ENCODE measurements around the gene INTS3.

INTS3 gene

GRCh38 chr1:153752072-153752471 is 24.2 kb downstream of the INTS3 start:
- Histone ChIP-seq H3K4me2 (ENCODE audit: low read depth, low read length) (no peak overlapping the region), H3K4me3 (ENCODE audit: low read length) (no peak overlapping the region), H3K27ac (ENCODE audit: low read length) (no peak overlapping the region), H3K27me3 (replicated peaks; ENCODE audit: insufficient read depth, low read length) (no peaks in the 10 kb centered on the region), H3K4me1 (ENCODE audit: low read length) (no peaks in the 10 kb centered on the region), H4K20me1 (ENCODE audit: insufficient read depth, low read length) (no peaks in the 10 kb centered on the region), H3K9me3 (replicated peaks; ENCODE audit: insufficient read depth, low read length) (no peaks in the 10 kb centered on the region), H3F3A (ENCODE audit: insufficient read depth, low read length) (no peaks in the 10 kb centered on the region; the same call in 1 of the 2 replicates), H3K79me2 (ENCODE audit: low read length) (no peaks in the 10 kb centered on the region), H2AFZ (ENCODE audit: low read length) (no peak overlapping the region), H3K9ac (ENCODE audit: low read length) (no peak overlapping the region), H3K36me3 (replicated peaks; ENCODE audit: insufficient read depth, low read length) (peaks cover 10% of the 10 kb centered on the region; the same call in 1 of the 2 replicates), H3K9me2 (replicated peaks; ENCODE audit: insufficient read depth, low read length) (no peaks in the 10 kb centered on the region)
- DNase-seq: no peak
- TF ChIP-seq EZH2 (optimal IDR thresholded peaks at IDR 0.05; ENCODE audit: low read depth, low read length): no peak
- TF ChIP-seq EZH2phosphoT487 (IDR thresholded peaks at IDR 0.05; ENCODE audit: low read length): no peak
- TF ChIP-seq CTCF (IDR thresholded peaks at IDR 0.05; ENCODE audit: low read length): no peak

DNA sequence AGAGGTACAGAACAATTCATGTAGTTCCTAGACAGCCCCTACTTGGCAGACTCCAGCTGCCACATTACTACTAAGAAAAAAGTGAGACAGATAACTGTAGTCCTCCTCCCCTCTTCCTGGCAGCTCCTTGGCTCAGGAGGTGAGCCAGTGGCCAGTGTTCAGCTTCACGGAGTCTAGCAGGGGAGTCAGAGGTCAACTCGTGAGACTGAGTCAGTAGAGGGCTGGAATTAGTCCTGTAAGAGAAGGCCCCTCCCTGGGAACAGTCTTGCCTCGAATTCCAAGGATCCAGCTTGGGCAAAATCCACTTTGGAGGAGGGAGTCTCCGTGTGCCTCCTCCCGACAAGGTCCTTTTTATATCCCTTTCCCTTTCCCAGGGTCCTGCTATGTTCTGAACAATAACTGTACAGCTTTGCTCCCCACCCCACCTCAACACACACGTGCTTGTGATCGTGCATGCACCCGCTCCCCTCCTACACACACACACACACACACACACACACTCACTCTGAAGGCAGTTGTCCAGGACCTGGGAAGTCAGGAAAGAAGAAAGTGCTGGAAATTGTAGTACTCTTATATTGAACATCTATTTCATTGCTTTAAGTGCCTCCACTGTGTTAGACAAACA is 24.8 kb downstream of the INTS3 start:
- no peak for DNase-seq

GRCh38 chr1:153754266-153754665 is 26.4 kb downstream of the INTS3 start:
- H3K27ac ChIP-seq (ENCODE audit: low read length): no peak overlapping the region
- H3K9ac ChIP-seq (ENCODE audit: low read length): no peak overlapping the region
- H3F3A ChIP-seq (ENCODE audit: insufficient read depth, low read length): no peaks in the 10 kb centered on the region
- no peaks in the 10 kb centered on the region for H3K9me2 ChIP-seq (replicated peaks; ENCODE audit: insufficient read depth, low read length)
- no peak overlapping the region for H3K4me3 ChIP-seq (ENCODE audit: low read length)
- no peaks in the 10 kb centered on the region for H3K27me3 ChIP-seq (replicated peaks; ENCODE audit: insufficient read depth, low read length)
- H3K9me3 ChIP-seq (replicated peaks; ENCODE audit: insufficient read depth, low read length): no peaks in the 10 kb centered on the region
- DNase-seq: no peak
- H2AFZ ChIP-seq (ENCODE audit: low read length): no peak overlapping the region
- no peaks in the 10 kb centered on the region for H3K79me2 ChIP-seq (ENCODE audit: low read length)
- H4K20me1 ChIP-seq (ENCODE audit: insufficient read depth, low read length): no peaks in the 10 kb centered on the region
- H3K4me1 ChIP-seq (ENCODE audit: low read length): no peaks in the 10 kb centered on the region
- TF ChIP-seq EZH2phosphoT487 (IDR thresholded peaks at IDR 0.05; ENCODE audit: low read length) (no peak), CTCF (IDR thresholded peaks at IDR 0.05; ENCODE audit: low read length) (no peak)
- H3K4me2 ChIP-seq (ENCODE audit: low read depth, low read length): no peak overlapping the region
- peaks cover 10% of the 10 kb centered on the region; the same call in 1 of the 2 replicates for H3K36me3 ChIP-seq (replicated peaks; ENCODE audit: insufficient read depth, low read length)

More for the DNA sequence above, 24.8 kb downstream of the INTS3 start:
- TF ChIP-seq EZH2 (optimal IDR thresholded peaks at IDR 0.05; ENCODE audit: low read depth, low read length) (no peak), EZH2phosphoT487 (IDR thresholded peaks at IDR 0.05; ENCODE audit: low read length) (no peak), CTCF (IDR thresholded peaks at IDR 0.05; ENCODE audit: low read length) (no peak)
- Histone ChIP-seq H4K20me1 (ENCODE audit: insufficient read depth, low read length) (no peaks in the 10 kb centered on the region), H3K36me3 (replicated peaks; ENCODE audit: insufficient read depth, low read length) (peaks cover 10% of the 10 kb centered on the region; the same call in 1 of the 2 replicates), H3K79me2 (ENCODE audit: low read length) (no peaks in the 10 kb centered on the region), H3K27ac (ENCODE audit: low read length) (no peak overlapping the region), H3K4me1 (ENCODE audit: low read length) (no peaks in the 10 kb centered on the region), H3K4me2 (ENCODE audit: low read depth, low read length) (no peak overlapping the region), H3K4me3 (ENCODE audit: low read length) (no peak overlapping the region), H3K9me3 (replicated peaks; ENCODE audit: insufficient read depth, low read length) (no peaks in the 10 kb centered on the region), H3K9ac (ENCODE audit: low read length) (no peak overlapping the region), H3K27me3 (replicated peaks; ENCODE audit: insufficient read depth, low read length) (no peaks in the 10 kb centered on the region), H3F3A (ENCODE audit: insufficient read depth, low read length) (no peaks in the 10 kb centered on the region; the same call in 1 of the 2 replicates), H3K9me2 (replicated peaks; ENCODE audit: insufficient read depth, low read length) (no peaks in the 10 kb centered on the region), H2AFZ (ENCODE audit: low read length) (no peak overlapping the region)
